Measurements from ENCODE around the gene GLUL. TPM values are rescaled to one million over a fixed set of nuclear protein-coding genes. Genes with fewer than 3 reads are reported as not detected.

The GLUL gene
- 264 to 277 TPM (median 266 TPM) in 3 replicates for total RNA-seq

GRCh38 chr1:182391362-182392049 lies at the start of gene GLUL:
GLUL (minus strand) TSS chr1:182391790; CDS start chr1:182388737, 3,053 bp downstream.
- H3K4me3 Mint-ChIP-seq = peak within 1 kb of the TSS; percentile 94
- peaks cover 42% of the 10 kb centered on the region for H3K4me1 Mint-ChIP-seq
- peaks cover 16% of the 10 kb centered on the region for H3K36me3 Mint-ChIP-seq
- peak within 1 kb of the TSS; percentile 98 for H3K27ac Mint-ChIP-seq
- H3K27me3 Mint-ChIP-seq (ENCODE audit: low read depth) = no peaks in the 10 kb centered on the region
- peak; percentile 86 to 95 for DNase-seq (ENCODE audit: low spot score in 2 of 2, unreplicated experiment in 2 of 2)
- H3K9me3 Mint-ChIP-seq = no peaks in the 10 kb centered on the region
- TF ChIP-seq CTCF (IDR thresholded peaks at IDR 0.05; ENCODE audit: unreplicated experiment) = no peak

- no peak for TF ChIP-seq CTCF (IDR thresholded peaks at IDR 0.05; ENCODE audit: unreplicated experiment)
- Mint-ChIP-seq H3K27me3 (ENCODE audit: low read depth) (peaks cover 3% of the 10 kb centered on the region), H3K36me3 (peaks cover 2% of the 10 kb centered on the region), H3K27ac (no peak overlapping the region), H3K4me1 (no peaks in the 10 kb centered on the region), H3K4me3 (no peak overlapping the region), H3K9me3 (peaks cover 10% of the 10 kb centered on the region)
- no peak for DNase-seq (ENCODE audit: low spot score in 2 of 2, unreplicated experiment in 2 of 2)
Measured at GRCh38 chr1:182438326-182438725, 46.7 kb upstream of the GLUL start.

GRCh38 chr1:182433580-182433979 lies 42.0 kb upstream of the GLUL start:
- DNase-seq (ENCODE audit: low spot score in 2 of 2, unreplicated experiment in 2 of 2) = no peak
- TF ChIP-seq CTCF (IDR thresholded peaks at IDR 0.05; ENCODE audit: unreplicated experiment) = no peak
- Mint-ChIP-seq H3K4me3 (no peak overlapping the region), H3K27ac (no peak overlapping the region), H3K27me3 (ENCODE audit: low read depth) (peaks cover 3% of the 10 kb centered on the region), H3K36me3 (peaks cover 2% of the 10 kb centered on the region), H3K9me3 (peaks cover 9% of the 10 kb centered on the region), H3K4me1 (no peaks in the 10 kb centered on the region)

GRCh38 chr1:182431278-182431677 lies 39.7 kb upstream of the GLUL start:
- Mint-ChIP-seq H3K9me3 (no peaks in the 10 kb centered on the region), H3K4me1 (no peaks in the 10 kb centered on the region), H3K4me3 (no peak overlapping the region), H3K27me3 (ENCODE audit: low read depth) (peaks cover 4% of the 10 kb centered on the region), H3K27ac (no peak overlapping the region), H3K36me3 (no peaks in the 10 kb centered on the region)
- TF ChIP-seq CTCF (IDR thresholded peaks at IDR 0.05; ENCODE audit: unreplicated experiment) = no peak
- DNase-seq (ENCODE audit: low spot score in 2 of 2, unreplicated experiment in 2 of 2) = no peak

GRCh38 chr1:182430263-182431068 lies 38.9 kb upstream of the GLUL start:
- Mint-ChIP-seq H3K36me3 (no peaks in the 10 kb centered on the region), H3K4me1 (no peaks in the 10 kb centered on the region), H3K4me3 (no peak overlapping the region), H3K27ac (no peak overlapping the region), H3K9me3 (no peaks in the 10 kb centered on the region), H3K27me3 (ENCODE audit: low read depth) (peaks cover 4% of the 10 kb centered on the region)
- no peak for DNase-seq (ENCODE audit: low spot score in 2 of 2, unreplicated experiment in 2 of 2)
- no peak for TF ChIP-seq CTCF (IDR thresholded peaks at IDR 0.05; ENCODE audit: unreplicated experiment)

Data from mesothelial cell of epicardium (in vitro differentiated cells).